ENCODE measurements around the gene OPA3.
"Not testable (repeated sequence)": the region's sequence is repeated elsewhere in the genome, so short reads cannot be mapped to it uniquely, and the experiment has no call there.

Gene OPA3

GRCh38 chr19:45522010-45522941 lies 62.3 kb downstream of the OPA3 start:
- DNase-seq (ENCODE audit: low spot score), result no peak

GRCh38 chr19:45518469-45518826 lies 66.2 kb downstream of the OPA3 start:
- no peak for DNase-seq (ENCODE audit: low spot score)

- no peak for DNase-seq (ENCODE audit: low spot score)
Measured at GRCh38 chr19:45517641-45518468, 66.7 kb downstream of the OPA3 start.

GRCh38 chr19:45517238-45517637 lies 67.4 kb downstream of the OPA3 start:
- no peak for DNase-seq (ENCODE audit: low spot score)

GRCh38 chr19:45515807-45516401 lies 68.7 kb downstream of the OPA3 start:
- DNase-seq (ENCODE audit: low spot score), result no peak

GRCh38 chr19:45515081-45515624 lies 69.4 kb downstream of the OPA3 start:
- no peak for DNase-seq (ENCODE audit: low spot score)

GRCh38 chr19:45514376-45515051 lies 70.1 kb downstream of the OPA3 start:
- DNase-seq (ENCODE audit: low spot score), result peak; percentile 32

- no peak for DNase-seq (ENCODE audit: low spot score)
Measured at GRCh38 chr19:45512881-45513483, 71.6 kb downstream of the OPA3 start.

- DNase-seq (ENCODE audit: low spot score), result no peak
Measured at GRCh38 chr19:45511074-45511473, 73.5 kb downstream of the OPA3 start.

GRCh38 chr19:45510352-45510751 lies 74.2 kb downstream of the OPA3 start:
- DNase-seq (ENCODE audit: low spot score), result not testable (repeated sequence)

- DNase-seq (ENCODE audit: low spot score), result no peak
Measured at GRCh38 chr19:45509692-45510015, 74.9 kb downstream of the OPA3 start.

GRCh38 chr19:45508861-45509691 lies 75.5 kb downstream of the OPA3 start:
- DNase-seq (ENCODE audit: low spot score), result no peak

GRCh38 chr19:45508417-45508860 lies 76.2 kb downstream of the OPA3 start:
- DNase-seq (ENCODE audit: low spot score), result no peak

GRCh38 chr19:45507872-45508416 lies 76.7 kb downstream of the OPA3 start:
- DNase-seq (ENCODE audit: low spot score), result no peak

GRCh38 chr19:45506989-45507871 lies 77.4 kb downstream of the OPA3 start, which contains the start of gene VASP:
TSS of gene VASP (plus strand) at chr19:45507479. CDS start at chr19:45507772, 293 bp downstream.
- peak; percentile 88 for DNase-seq (ENCODE audit: low spot score)

GRCh38 chr19:45506246-45506988 lies 78.2 kb downstream of the OPA3 start:
- peak; percentile 94 for DNase-seq (ENCODE audit: low spot score)

- no peak for DNase-seq (ENCODE audit: low spot score)
Measured at GRCh38 chr19:45505996-45506245, 78.7 kb downstream of the OPA3 start.

- DNase-seq (ENCODE audit: low spot score), result no peak
Measured at GRCh38 chr19:45505151-45505995, 79.2 kb downstream of the OPA3 start.

Measured in hematopoietic multipotent progenitor cell treated with erythropoietin and hydrocortisone succinate and interleukin-3 and kit ligand, for 17 days (in vitro differentiated cells).